Measurements from ENCODE around the gene HHAT.

Gene HHAT

DNA sequence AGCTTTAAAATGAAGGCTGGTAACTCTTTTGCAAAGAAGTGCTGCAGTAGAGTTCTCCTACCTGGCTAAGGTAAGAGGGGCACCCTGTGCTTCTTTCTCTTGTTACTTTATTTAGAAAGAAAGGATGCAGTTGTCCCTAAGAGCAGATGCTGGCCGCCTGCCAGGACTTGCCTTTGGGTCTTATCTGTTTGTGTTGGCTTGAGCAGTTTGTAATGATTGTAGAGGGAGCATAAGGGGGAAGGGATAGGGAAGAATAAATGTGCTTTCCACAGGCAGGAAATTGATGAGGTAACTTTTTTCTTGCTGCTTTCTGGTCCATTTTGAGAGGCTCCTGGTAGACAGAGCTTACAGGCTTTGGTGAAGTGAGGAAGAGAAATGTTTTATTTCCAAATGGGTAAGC is 229.6 kb downstream of the HHAT start:
- no peak for TF ChIP-seq CTCF (IDR thresholded peaks at IDR 0.05; ENCODE audit: low read depth, low read length)
- DNase-seq (ENCODE audit: extremely low read depth, low read depth), result no peak

DNA sequence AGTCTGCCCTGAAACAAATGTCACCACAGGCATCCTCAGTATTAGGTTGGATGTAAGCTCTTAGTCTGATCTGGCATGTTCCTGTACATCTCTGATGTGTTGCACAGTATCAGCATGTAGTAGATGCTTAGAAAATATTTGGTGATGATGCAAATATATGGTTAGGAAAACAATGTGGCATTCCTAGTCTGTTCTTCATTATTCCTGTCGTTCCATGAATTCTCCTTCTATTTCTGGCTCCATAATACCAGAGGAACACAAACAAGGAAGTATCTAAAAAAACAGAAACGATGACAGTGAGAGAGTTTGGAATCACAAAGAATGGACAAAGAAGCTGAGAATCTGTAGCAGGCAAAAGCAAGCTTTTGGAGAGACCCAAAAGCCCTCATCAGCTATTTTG is 236.6 kb downstream of the HHAT start:
- no peak for DNase-seq (ENCODE audit: extremely low read depth, low read depth)
- no peak for TF ChIP-seq CTCF (IDR thresholded peaks at IDR 0.05; ENCODE audit: low read depth, low read length)

- DNase-seq (ENCODE audit: extremely low read depth, low read depth), result no peak
- no peak for TF ChIP-seq CTCF (IDR thresholded peaks at IDR 0.05; ENCODE audit: low read depth, low read length)
Observed at GRCh38 chr1:210568631-210569030, 239.9 kb downstream of the HHAT start.

DNA sequence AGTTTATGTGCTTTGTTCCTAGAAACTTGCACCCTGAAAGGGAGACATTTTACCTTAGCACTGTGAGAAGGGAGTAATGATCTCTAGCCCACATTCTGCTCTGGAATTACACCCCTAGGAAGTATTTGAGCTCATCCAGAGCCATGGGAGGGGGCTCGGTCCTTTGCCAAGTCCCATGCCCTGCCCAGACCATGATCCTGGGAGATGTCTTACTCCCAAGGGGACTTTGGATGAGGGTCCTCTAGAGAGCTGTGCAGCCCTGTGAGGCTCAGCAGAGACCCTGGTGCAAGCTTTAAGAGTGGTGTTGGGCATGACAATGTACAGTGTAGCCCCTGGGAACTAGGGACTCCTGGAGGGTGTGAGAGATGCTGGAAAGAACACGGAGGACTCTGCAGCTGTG is 241.4 kb downstream of the HHAT start:
- DNase-seq (ENCODE audit: extremely low read depth, low read depth), result no peak
- TF ChIP-seq CTCF (IDR thresholded peaks at IDR 0.05; ENCODE audit: low read depth, low read length), result no peak

DNA sequence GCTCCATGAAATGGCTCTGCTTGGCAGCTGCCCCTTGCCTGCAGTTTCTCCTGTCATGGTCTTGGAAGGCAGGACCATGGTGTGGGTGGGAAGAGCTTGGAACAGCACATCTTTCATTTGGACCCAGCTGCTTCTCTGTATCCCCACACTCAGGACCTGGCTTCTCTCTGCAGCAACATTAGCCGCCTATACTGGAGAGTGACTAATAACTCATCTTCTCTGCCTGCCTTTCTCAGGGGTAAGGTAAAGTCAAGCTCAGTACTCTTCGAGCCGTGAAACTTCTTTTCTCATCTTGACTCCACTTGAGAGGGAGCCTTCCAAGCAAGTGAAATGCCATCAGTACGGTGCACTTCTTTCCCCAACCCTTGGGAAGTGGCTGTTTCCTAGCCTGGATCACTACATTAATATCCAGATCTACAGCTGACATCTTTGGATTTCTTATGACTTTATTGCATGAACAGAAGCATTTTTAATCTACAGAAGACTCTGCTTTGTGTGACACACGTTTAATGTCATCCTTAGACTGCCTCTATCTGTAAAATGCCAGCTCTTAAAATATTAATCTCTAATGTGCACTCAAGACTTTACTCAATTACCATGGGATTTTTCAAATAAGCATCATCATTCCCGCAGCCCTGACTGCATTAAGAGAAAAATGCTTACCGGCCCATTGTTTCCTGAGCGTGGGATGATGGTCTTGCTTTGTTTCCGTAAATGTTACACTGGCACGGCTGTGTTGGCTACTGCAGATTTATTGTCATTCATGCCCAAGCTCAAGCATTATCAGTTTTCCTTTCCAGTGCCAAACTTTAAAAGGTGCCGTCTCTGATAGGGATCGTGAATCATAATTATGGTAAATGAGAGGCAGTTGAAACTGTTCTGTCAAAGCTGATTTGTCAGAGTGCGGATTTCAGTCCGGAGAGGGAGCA is 242.9 kb downstream of the HHAT start:
- TF ChIP-seq CTCF (IDR thresholded peaks at IDR 0.05; ENCODE audit: low read depth, low read length), result no peak

GRCh38 chr1:210573141-210573540 is 244.4 kb downstream of the HHAT start:
- DNase-seq (ENCODE audit: extremely low read depth, low read depth), result no peak
- no peak for TF ChIP-seq CTCF (IDR thresholded peaks at IDR 0.05; ENCODE audit: low read depth, low read length)

More for the DNA sequence above, 242.9 kb downstream of the HHAT start:
- DNase-seq (ENCODE audit: extremely low read depth, low read depth), result no peak

GRCh38 chr1:210582205-210582970 is 253.7 kb downstream of the HHAT start:
- TF ChIP-seq CTCF (IDR thresholded peaks at IDR 0.05; ENCODE audit: low read depth, low read length), result no peak
- DNase-seq (ENCODE audit: extremely low read depth, low read depth), result no peak

Measured in AG09319 (cell line).